Natural killer cell (primary cell): ENCODE data around the gene NRXN3. TPM values are rescaled to one million over a fixed set of nuclear protein-coding genes. Genes with fewer than 3 reads are reported as not detected.
A peak's percentile ranks its signal among the peaks of the same experiment; 100 is the strongest.
"Not testable (repeated sequence)": the region's sequence is repeated elsewhere in the genome, so short reads cannot be mapped to it uniquely, and the experiment has no call there.

Experiments
- ATAC-seq, 3 donors: fragments of 150-1000 bp in 2 of 3; fragments of 200-7000 bp in 1 of 3; cut with Tn5 transposase; 1 replicate in 1 of 3; 2 replicates in 2 of 3; pipeline ENCODE4 v1.10.0; 2021; ENCODE audit warnings: mild to moderate bottlenecking in 2 of 3, moderate library complexity in 2 of 3
- DNase-seq, 2 donors: peaks; one replicate each; pipeline versions ENCODE4 v3.0.0 to v3.0.0-alpha.2; 2013 to 2021; ENCODE audit warnings: mixed read lengths in 1 of 2
- H3K27ac ChIP-seq: one replicate; pipeline ENCODE4 v1.5.1; 2013; ENCODE audit warnings: mild to moderate bottlenecking, low read length
- H3K27me3 ChIP-seq: one replicate; pipeline ENCODE4 v1.6.1; 2013; ENCODE audit warnings: low read length; ENCODE audit not compliant: control insufficient read depth, insufficient read depth
- H3K36me3 ChIP-seq: one replicate; pipeline ENCODE4 v1.6.1; 2013; ENCODE audit warnings: low read length; ENCODE audit not compliant: control insufficient read depth, insufficient read depth
- H3K4me1 ChIP-seq: one replicate; pipeline ENCODE4 v1.6.1; 2013; ENCODE audit warnings: low read length; ENCODE audit not compliant: control insufficient read depth, insufficient read depth
- H3K4me3 ChIP-seq: one replicate; pipeline ENCODE4 v1.5.1; 2013; ENCODE audit warnings: low read length
- H3K9me3 ChIP-seq: one replicate; pipeline ENCODE4 v1.6.1; 2013; ENCODE audit warnings: low read length; ENCODE audit not compliant: control insufficient read depth, insufficient read depth
- H3K27ac Mint-ChIP-seq, 2 donors: one replicate each; pipeline ENCODE4 v1.8.0; 2022; ENCODE audit warnings: mild to moderate bottlenecking in 2 of 2, mixed read lengths in 2 of 2, moderate library complexity in 1 of 2
- H3K27me3 Mint-ChIP-seq, 2 donors: one replicate each; pipeline ENCODE4 v1.8.0; 2022; ENCODE audit warnings: low read depth in 2 of 2, mixed read lengths in 2 of 2
- H3K36me3 Mint-ChIP-seq: one replicate; pipeline ENCODE4 v1.8.0; 2022; ENCODE audit warnings: mixed read lengths
- H3K4me1 Mint-ChIP-seq, 2 donors: one replicate each; pipeline ENCODE4 v1.8.0; 2022; ENCODE audit warnings: mixed read lengths in 2 of 2
- H3K4me3 Mint-ChIP-seq: one replicate; pipeline ENCODE4 v1.8.0; 2022; ENCODE audit warnings: mild to moderate bottlenecking, moderate library complexity, mixed read lengths
- H3K9me3 Mint-ChIP-seq, 2 donors: one replicate each; pipeline ENCODE4 v1.8.0; 2022; ENCODE audit warnings: mixed read lengths in 2 of 2
- WGBS: methylation state at CpG from one replicate; pipeline ENCODE4 v1.1.7; 2013; ENCODE audit warnings: missing lambda C conversion rate; ENCODE audit not compliant: insufficient coverage; 5-methylcytosine and 5-hydroxymethylcytosine counted together
- intact Hi-C: fragments of 100-400 bp; cut with micrococcal nuclease; formaldehyde crosslinking; loops from one replicate; pipeline ENCODE4 v1.14.2; 2022
- total RNA-seq, 4 donors: library from RNA; stranded (reverse); fragments of 120-200 nt in 1 of 4; gene quantifications; one replicate each; pipeline versions ENCODE4 v1.2.3 to v1.2.4, GENCODE V29; 2013 to 2022
- TF ChIP-seq, protein P1 (sequence below): fragments of 200-600 bp; IDR thresholded peaks from one replicate; pipeline ENCODE4 v1.8.0; 2022; ENCODE audit warnings: antibody characterized with exemption

The NRXN3 gene
- total RNA-seq, 3 donors from 2014 or later (not counting 1 experiment from before 2014, with no cell fraction given): not detected

DNA sequence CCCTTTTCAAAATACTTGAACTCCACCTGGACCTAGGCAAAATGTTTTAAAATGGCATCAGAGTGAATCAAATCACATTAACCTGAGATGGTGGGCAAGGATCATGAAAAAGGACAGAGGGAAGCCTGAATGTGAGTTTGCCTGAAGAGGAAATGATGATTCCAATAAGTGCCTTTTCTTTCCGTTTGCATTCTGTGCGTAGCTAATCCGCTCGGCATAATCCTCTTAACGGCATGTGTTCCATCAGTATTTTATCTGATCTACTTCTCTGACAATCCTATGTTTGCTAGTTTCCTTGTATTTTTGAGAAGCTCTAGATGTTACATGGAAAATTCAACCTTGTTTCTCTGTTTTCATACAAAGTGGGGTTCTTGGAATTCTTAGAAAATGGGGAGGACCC is 354.6 kb downstream of the NRXN3 start:
- Histone ChIP-seq H3K27ac (no peak overlapping the region), H3K27me3 (no peaks in the 10 kb centered on the region), H3K4me3 (no peak overlapping the region), H3K36me3 (no peaks in the 10 kb centered on the region), H3K9me3 (no peaks in the 10 kb centered on the region), H3K4me1 (no peaks in the 10 kb centered on the region)
- 92% methylated on average over 5 of the region's 5 CpGs for WGBS
- Mint-ChIP-seq H3K36me3 (no peaks in the 10 kb centered on the region), H3K4me3 (no peak overlapping the region), H3K4me1 (no peaks in the 10 kb centered on the region), H3K27ac (no peak overlapping the region), H3K9me3 (peaks cover 0 to 2% of the 10 kb centered on the region in 2 donors), H3K27me3 (no peaks in the 10 kb centered on the region)
- DNase-seq (no peak), ATAC-seq (no peak)
- intact Hi-C loops: no loop called here
- TF ChIP-seq, protein P1, sequence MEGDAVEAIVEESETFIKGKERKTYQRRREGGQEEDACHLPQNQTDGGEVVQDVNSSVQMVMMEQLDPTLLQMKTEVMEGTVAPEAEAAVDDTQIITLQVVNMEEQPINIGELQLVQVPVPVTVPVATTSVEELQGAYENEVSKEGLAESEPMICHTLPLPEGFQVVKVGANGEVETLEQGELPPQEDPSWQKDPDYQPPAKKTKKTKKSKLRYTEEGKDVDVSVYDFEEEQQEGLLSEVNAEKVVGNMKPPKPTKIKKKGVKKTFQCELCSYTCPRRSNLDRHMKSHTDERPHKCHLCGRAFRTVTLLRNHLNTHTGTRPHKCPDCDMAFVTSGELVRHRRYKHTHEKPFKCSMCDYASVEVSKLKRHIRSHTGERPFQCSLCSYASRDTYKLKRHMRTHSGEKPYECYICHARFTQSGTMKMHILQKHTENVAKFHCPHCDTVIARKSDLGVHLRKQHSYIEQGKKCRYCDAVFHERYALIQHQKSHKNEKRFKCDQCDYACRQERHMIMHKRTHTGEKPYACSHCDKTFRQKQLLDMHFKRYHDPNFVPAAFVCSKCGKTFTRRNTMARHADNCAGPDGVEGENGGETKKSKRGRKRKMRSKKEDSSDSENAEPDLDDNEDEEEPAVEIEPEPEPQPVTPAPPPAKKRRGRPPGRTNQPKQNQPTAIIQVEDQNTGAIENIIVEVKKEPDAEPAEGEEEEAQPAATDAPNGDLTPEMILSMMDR: no peak

- Mint-ChIP-seq H3K4me1 (no peaks in the 10 kb centered on the region), H3K27ac (no peak overlapping the region), H3K27me3 (no peaks in the 10 kb centered on the region), H3K4me3 (no peak overlapping the region), H3K9me3 (peaks cover 5% of the 10 kb centered on the region in 2 donors), H3K36me3 (no peaks in the 10 kb centered on the region)
- intact Hi-C loops: no loop called here
- peak in 1 of 2 donors; percentile 2 for DNase-seq
- Histone ChIP-seq H3K9me3 (no peaks in the 10 kb centered on the region), H3K4me1 (no peaks in the 10 kb centered on the region), H3K36me3 (no peaks in the 10 kb centered on the region), H3K27ac (no peak overlapping the region), H3K4me3 (no peak overlapping the region), H3K27me3 (no peaks in the 10 kb centered on the region)
- TF ChIP-seq, protein P1: no peak
- no peak for ATAC-seq
- whole genome bisulfite sequencing: 25% methylated on average over 2 of the region's 2 CpGs
These were observed 359.9 kb downstream of the NRXN3 start for GRCh38 chr14:78530078-78530477.

DNA sequence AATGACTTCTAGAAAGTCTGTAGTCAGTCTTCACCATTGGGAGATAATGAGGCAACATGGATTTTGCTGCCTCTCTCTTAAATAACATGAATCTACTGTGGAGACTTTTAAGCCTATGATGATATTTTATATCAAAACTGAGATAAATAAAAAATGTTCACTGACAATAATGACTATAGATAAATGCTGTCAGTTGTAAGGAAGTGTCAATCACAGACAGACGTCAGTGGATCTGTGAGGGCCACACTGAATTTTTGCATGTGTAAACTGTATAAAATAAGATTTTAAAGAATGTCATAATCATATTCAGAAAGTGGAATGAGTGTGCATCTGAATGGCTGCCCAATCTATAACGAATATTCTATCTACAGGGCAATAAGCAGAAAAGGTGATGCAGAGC is 364.0 kb downstream of the NRXN3 start:
- ATAC-seq: no peak
- intact Hi-C loops: no loop called here
- Mint-ChIP-seq H3K9me3 (peaks cover 5 to 7% of the 10 kb centered on the region in 2 donors), H3K27me3 (no peaks in the 10 kb centered on the region), H3K36me3 (no peaks in the 10 kb centered on the region), H3K4me3 (no peak overlapping the region), H3K27ac (no peak overlapping the region), H3K4me1 (no peaks in the 10 kb centered on the region)
- H3K27ac ChIP-seq: no peak overlapping the region
- no peak overlapping the region for H3K4me3 ChIP-seq
- no peaks in the 10 kb centered on the region for H3K36me3 ChIP-seq
- TF ChIP-seq, protein P1: no peak
- WGBS: 91% methylated on average over 1 of the region's 2 CpGs
- no peak for DNase-seq
- H3K9me3 ChIP-seq: no peaks in the 10 kb centered on the region
- H3K4me1 ChIP-seq: no peaks in the 10 kb centered on the region
- no peaks in the 10 kb centered on the region for H3K27me3 ChIP-seq

- Mint-ChIP-seq H3K27me3 (no peaks in the 10 kb centered on the region), H3K27ac (no peak overlapping the region), H3K4me1 (no peaks in the 10 kb centered on the region), H3K36me3 (no peaks in the 10 kb centered on the region), H3K9me3 (peaks cover 8 to 9% of the 10 kb centered on the region in 2 donors), H3K4me3 (no peak overlapping the region)
- Histone ChIP-seq H3K4me1 (no peaks in the 10 kb centered on the region), H3K36me3 (no peaks in the 10 kb centered on the region), H3K9me3 (no peaks in the 10 kb centered on the region), H3K27me3 (no peaks in the 10 kb centered on the region), H3K4me3 (no peak overlapping the region), H3K27ac (no peak overlapping the region)
- DNase-seq: no peak
- intact Hi-C loops: no loop called here
- TF ChIP-seq, protein P1: no peak
- no peak for ATAC-seq
These were observed 364.9 kb downstream of the NRXN3 start for GRCh38 chr14:78535041-78535440.

GRCh38 chr14:78541788-78542187 is 371.6 kb downstream of the NRXN3 start:
- H3K27me3 ChIP-seq, H3K9me3 Mint-ChIP-seq, H3K4me3 ChIP-seq, H3K27me3 Mint-ChIP-seq, H3K27ac Mint-ChIP-seq, H3K36me3 ChIP-seq, H3K9me3 ChIP-seq, H3K27ac ChIP-seq, DNase-seq, H3K36me3 Mint-ChIP-seq, H3K4me1 Mint-ChIP-seq, H3K4me3 Mint-ChIP-seq, ATAC-seq, intact Hi-C loops, H3K4me1 ChIP-seq: not testable (repeated sequence)
- WGBS: 86% methylated on average over 2 of the region's 2 CpGs
